Endothelial cell of umbilical vein (primary cell): ENCODE results near the gene ACTG2. TPM values are rescaled to one million over a fixed set of nuclear protein-coding genes. Genes with fewer than 3 reads are reported as not detected.

Experiments used
- BruUV-seq: library from RNA; stranded (reverse); fragments of 400-500 nt; replicated peaks from 2 replicates; lab custom pipeline; 2021; lab: Mats Ljungman, UMichigan
- CTCF ChIA-PET: fragments of 300-600, 350-600 bp; sonication (Branson Sonifier 250); formaldehyde crosslinking; loops from one replicate; lab custom pipeline; 2021; ENCODE audit warnings: antibody characterized with exemption, inconsistent platforms; lab: Charles Lee
- POLR2A ChIA-PET: fragments of 300-600, 350-600 bp; sonication (Branson Sonifier 250); formaldehyde crosslinking; loops from one replicate; lab custom pipeline; 2021; ENCODE audit warnings: antibody characterized with exemption, inconsistent platforms; lab: Charles Lee
- DNase-seq: peaks from one replicate; pipeline ENCODE4 v3.0.0-alpha.2; 2011; ENCODE audit warnings: low read depth, low spot score
- FAIRE-seq: peaks from 2 replicates; lab custom pipeline; 2011; peaks lifted over from hg19 to GRCh38; lab: Jason Lieb, UNC
- H2AFZ ChIP-seq: 2 replicates; pipeline ENCODE4 v1.6.0; 2012; ENCODE audit warnings: low read depth, low read length, control low read depth, inconsistent platforms
- H3K27ac ChIP-seq: 2 replicates; pipeline ENCODE4 v1.5.1; 2011; ENCODE audit warnings: low read depth, mild to moderate bottlenecking, control low read depth, low read length, moderate library complexity; ENCODE audit not compliant: insufficient read depth
- H3K27me3 ChIP-seq, 2 experiments: 2 replicates each; pipeline versions ENCODE4 v1.6.0 to v1.6.1; 2011; ENCODE audit warnings: low read length in 2 of 2, mixed read lengths in 1 of 2; ENCODE audit not compliant: control insufficient read depth in 2 of 2, insufficient read depth in 2 of 2
- H3K36me3 ChIP-seq, 2 experiments: 2 replicates in 1 of 2; 3 replicates in 1 of 2; pipeline ENCODE4 v1.5.1; 2011; ENCODE audit warnings: low read length in 2 of 2, mild to moderate bottlenecking in 1 of 2, moderate library complexity in 1 of 2; ENCODE audit not compliant: control insufficient read depth in 2 of 2, insufficient read depth in 2 of 2; ENCODE audit errors: extremely low read depth in 1 of 2
- H3K4me1 ChIP-seq: 3 replicates; pipeline ENCODE4 v1.5.1; 2011; ENCODE audit warnings: mild to moderate bottlenecking, low read length; ENCODE audit not compliant: control insufficient read depth, insufficient read depth; ENCODE audit errors: extremely low read depth
- H3K4me2 ChIP-seq: 2 replicates; pipeline ENCODE4 v1.6.1; 2011; ENCODE audit warnings: low read length, control low read depth, mixed read lengths; ENCODE audit not compliant: insufficient read depth
- H3K4me3 ChIP-seq, 3 experiments: fragments of 200-600 bp in 1 of 3; sonication (generic), shearing (Covaris generic) in 1 of 3; replicated peaks in 1 of 3; 2 replicates each; pipeline ENCODE4 v1.5.1; 2011 to 2016; ENCODE audit warnings: control low read depth in 3 of 3, low read length in 3 of 3, mild to moderate bottlenecking in 2 of 3, inconsistent platforms in 1 of 3, low read depth in 1 of 3, moderate library complexity in 1 of 3; ENCODE audit not compliant: insufficient read depth in 1 of 3
- H3K79me2 ChIP-seq: 2 replicates; pipeline ENCODE4 v1.6.0; 2012; ENCODE audit warnings: low read length, inconsistent platforms; ENCODE audit not compliant: control insufficient read depth, insufficient read depth
- H3K9ac ChIP-seq: replicated peaks from 2 replicates; pipeline ENCODE3; 2011; ENCODE audit warnings: low read length, control low read depth; ENCODE audit not compliant: insufficient read depth; ENCODE audit errors: extremely low read depth
- H3K9me1 ChIP-seq: replicated peaks from 3 replicates; pipeline ENCODE4 v1.6.0; 2011; ENCODE audit warnings: mild to moderate bottlenecking, low read length; ENCODE audit not compliant: control insufficient read depth, insufficient read depth; ENCODE audit errors: extremely low read depth
- H3K9me3 ChIP-seq: replicated peaks from 2 replicates; pipeline ENCODE4 v1.5.1; 2012; ENCODE audit warnings: low read length, inconsistent platforms; ENCODE audit not compliant: control insufficient read depth, insufficient read depth
- H4K20me1 ChIP-seq: replicated peaks from 2 replicates; pipeline ENCODE3; 2011; ENCODE audit warnings: mild to moderate bottlenecking, low read length; ENCODE audit not compliant: control insufficient read depth, insufficient read depth; ENCODE audit errors: extremely low read depth
- CTCF ChIP-seq, 2 donors: IDR thresholded peaks; 1 replicate in 1 of 2; 2 replicates in 1 of 2; pipeline ENCODE4 v1.5.1; 2011; ENCODE audit warnings: low read length in 2 of 2, mild to moderate bottlenecking in 2 of 2, moderate library complexity in 2 of 2, control low read depth in 1 of 2, inconsistent platforms in 1 of 2, low read depth in 1 of 2; ENCODE audit not compliant: insufficient read depth in 1 of 2; ENCODE audit errors: extremely low read depth in 1 of 2
- EZH2 ChIP-seq: IDR thresholded peaks from 2 replicates; pipeline ENCODE4 v1.6.1; 2012; ENCODE audit warnings: borderline replicate concordance, low read depth, mild to moderate bottlenecking, moderate library complexity, low read length, inconsistent platforms; ENCODE audit not compliant: severe bottlenecking
- FOS ChIP-seq: IDR thresholded peaks from 2 replicates; pipeline ENCODE4 v1.6.1; 2011; ENCODE audit warnings: mild to moderate bottlenecking, low read length, moderate library complexity, borderline replicate concordance; ENCODE audit not compliant: insufficient read depth
- GATA2 ChIP-seq: IDR thresholded peaks from 2 replicates; pipeline ENCODE4 v1.7.0; 2011; ENCODE audit warnings: low read depth, mild to moderate bottlenecking, moderate library complexity, mixed read lengths, low read length; ENCODE audit not compliant: insufficient read length, insufficient read depth
- JUN ChIP-seq: IDR thresholded peaks from 2 replicates; pipeline ENCODE4 v1.6.1; 2011; ENCODE audit warnings: borderline replicate concordance, low read depth; ENCODE audit not compliant: insufficient read length, insufficient read depth
- MAX ChIP-seq: IDR thresholded peaks from 2 replicates; pipeline ENCODE4 v1.6.1; 2011; ENCODE audit not compliant: insufficient read depth, insufficient read length
- MYC ChIP-seq: IDR thresholded peaks from one replicate; pipeline ENCODE4 v1.6.1; 2011; ENCODE audit warnings: mild to moderate bottlenecking, low read depth, low read length
- POLR2A ChIP-seq: IDR thresholded peaks from 2 replicates; pipeline ENCODE4 v1.6.1; 2012; ENCODE audit warnings: low read depth, mild to moderate bottlenecking, control low read depth, low read length
- POLR2AphosphoS5 ChIP-seq: IDR thresholded peaks from 2 replicates; pipeline ENCODE4 v1.6.1; 2012; ENCODE audit warnings: low read depth, mild to moderate bottlenecking, control low read depth, low read length, moderate library complexity; ENCODE audit not compliant: insufficient read depth
- dilution Hi-C: fragments of 300-500 bp; cut with MboI; formaldehyde crosslinking; loops from one replicate; pipeline ENCODE4 v1.15.0; 2019; ENCODE audit warnings: low sequenced_read_pairs; ENCODE audit not compliant: extremely low pct_ligation_motif_present
- intact Hi-C: fragments of 100-400 bp; cut with micrococcal nuclease; formaldehyde crosslinking; loops from one replicate; pipeline ENCODE4 v1.10.0; 2022
- polyA plus RNA-seq, 4 experiments: library from polyadenylated mRNA; depleted of rRNA in 3 of 4; stranded (reverse) in 3 of 4; unstranded in 1 of 4; fragments of >200 nt; gene quantifications; 2 replicates each; pipeline versions ENCODE4 v1.2.1 to v1.2.3, GENCODE V29; 2011 to 2012; ENCODE audit warnings: missing spikeins in 1 of 4
- total RNA-seq: library from RNA; stranded (reverse); gene quantifications from 2 replicates; pipeline ENCODE4 v1.2.3, GENCODE V29; 2021

The ACTG2 gene
- total and polyA plus RNA-seq, 2 donors (not counting 3 experiments of a cell fraction or from before 2014, with no cell fraction given), result not detected

GRCh38 chr2:73910873-73911547 lies 18.2 kb downstream of the ACTG2 start:
- Histone ChIP-seq H3K27ac (no peak overlapping the region), H3K4me1 (no peaks in the 10 kb centered on the region), H3K9me3 (no peaks in the 10 kb centered on the region), H3K9me1 (no peaks in the 10 kb centered on the region), H2AFZ (no peak overlapping the region), H4K20me1 (no peaks in the 10 kb centered on the region), H3K27me3 (peaks cover 0 to 3% of the 10 kb centered on the region in 2 experiments), H3K4me2 (no peak overlapping the region), H3K36me3 (no peaks in the 10 kb centered on the region), H3K9ac (no peak overlapping the region), H3K4me3 (no peak overlapping the region), H3K79me2 (no peaks in the 10 kb centered on the region)
- no peak for TF ChIP-seq FOS
- TF ChIP-seq JUN, result no peak
- no peak for TF ChIP-seq EZH2
- TF ChIP-seq CTCF (IDR thresholded peaks at IDR 0.05; ENCODE audit: extremely low read depth in 1 of 2, insufficient read depth in 1 of 2, low read depth in 1 of 2, low read length in 2 of 2), result no peak
- TF ChIP-seq POLR2A, result no peak
- no peak for TF ChIP-seq POLR2AphosphoS5
- no peak for TF ChIP-seq MAX
- no peak for TF ChIP-seq MYC
- TF ChIP-seq GATA2, result no peak
- ChIA-PET CTCF (interaction anchor here (1.0 to 2.5 kb wide), 4 partner anchors 10 to 84 kb away, joined by 3 to 9 read pairs (median 3); partner anchors contain the start of gene STAMBP), POLR2A (interaction anchor here (0.7 kb wide), 1 partner anchor 100 kb away, joined by 10 read pairs; no protein-coding TSS in a partner anchor)
- intact Hi-C loops, result no loop called here
- FAIRE-seq, result no peak
- dilution Hi-C loops, result no loop called here
- no peak for DNase-seq
- BruUV-seq, result no TSS peak
